Heart left ventricle (tissue), 16 donors: ENCODE measurements around the gene STPG4. TPM values are rescaled to one million over a fixed set of nuclear protein-coding genes. Genes with fewer than 3 reads are reported as not detected.

Experiments
- ATAC-seq, 4 donors: fragments of 200-7000 bp; cut with Tn5 transposase; one replicate each; pipeline ENCODE4 v1.9.1; 2020 to 2022; ENCODE audit warnings: moderate library complexity in 4 of 4, mild to moderate bottlenecking in 3 of 4, moderate number of reproducible peaks in 1 of 4
- DNase-seq, 5 donors: peaks; one replicate each; pipeline ENCODE4 v3.0.0-alpha.2; 2020
- H3K27ac ChIP-seq, 12 donors: fragments of 200-600 bp; sonication (generic) in 4 of 12; one replicate each; pipeline versions ENCODE4 v1.5.0 to v1.8.0; 2016 to 2022; ENCODE audit warnings: mild to moderate bottlenecking in 2 of 12
- H3K27me3 ChIP-seq, 9 donors: fragments of 200-600 bp; sonication (generic) in 2 of 9; one replicate each; pipeline versions ENCODE4 v1.5.1 to v1.8.0; 2016 to 2022; ENCODE audit warnings: mild to moderate bottlenecking in 3 of 9
- H3K36me3 ChIP-seq, 9 donors: fragments of 200-600 bp; sonication (generic) in 2 of 9; one replicate each; pipeline versions ENCODE4 v1.5.0 to v1.8.0; 2018 to 2022; ENCODE audit warnings: mild to moderate bottlenecking in 2 of 9
- H3K4me1 ChIP-seq, 12 donors: fragments of 200-600 bp; sonication (generic) in 4 of 12; one replicate each; pipeline versions ENCODE4 v1.5.0 to v1.8.0; 2016 to 2022; ENCODE audit warnings: mild to moderate bottlenecking in 3 of 12
- H3K4me3 ChIP-seq, 12 donors: fragments of 200-600 bp; sonication (generic) in 4 of 12; one replicate each; pipeline versions ENCODE4 v1.5.0 to v1.8.0; 2017 to 2022; ENCODE audit warnings: mild to moderate bottlenecking in 9 of 12, moderate library complexity in 4 of 12
- H3K9me3 ChIP-seq, 12 donors: fragments of 200-600 bp; sonication (generic) in 4 of 12; one replicate each; pipeline versions ENCODE4 v1.5.0 to v1.8.0; 2016 to 2022; ENCODE audit warnings: mild to moderate bottlenecking in 1 of 12
- POLR2A ChIP-seq, 2 donors: fragments of 450-650 bp; IDR thresholded peaks; one replicate each; pipeline ENCODE4 v1.6.1; 2017; ENCODE audit warnings: antibody characterized with exemption in 2 of 2, mild to moderate bottlenecking in 2 of 2, moderate library complexity in 2 of 2
- WGBS, 4 donors: extraction: QIAGEN DNeasy Blood & Tissue Kit in 2 of 4; methylation state at CpG; one replicate each; pipeline versions ENCODE4 v1.1.5 to v1.1.7; 2013 to 2018; 5-methylcytosine and 5-hydroxymethylcytosine counted together
- intact Hi-C, 10 donors: fragments of 100-400 bp; cut with DNase I; formaldehyde crosslinking; loops; one replicate each; pipeline versions ENCODE4 v1.11.1 to v1.14.2; 2022
- polyA plus RNA-seq, 2 donors: library from polyadenylated mRNA; stranded (reverse); fragments of 200-250 nt; gene quantifications; one replicate each; pipeline ENCODE4 v1.2.3, GENCODE V29; 2013
- total RNA-seq, 9 donors: library from RNA; depleted of rRNA in 2 of 9; stranded (reverse); fragments of >200 nt in 2 of 9; fragmentation: NEBNext Ultra II Directional in 3 of 9; extraction: Animal tissue kit (Norgen Biotek cat#: 25700) in 3 of 9; gene quantifications; one replicate each; pipeline versions ENCODE4 v1.1.0 to v1.2.4, GENCODE V29; 2016 to 2023
- TF ChIP-seq, protein P1 (sequence below), 12 donors: fragments of 200-600 bp; sonication (generic) in 4 of 12; IDR thresholded peaks; one replicate each; pipeline versions ENCODE4 v1.5.0 to v1.8.0; 2018 to 2022; ENCODE audit warnings: antibody characterized with exemption in 12 of 12, mild to moderate bottlenecking in 5 of 12
- donor health status: ischemic (EF 13 %, LVEDD 7.1; RV severe dilation, severe dysfunction).
- donor health status: healthy with polysubstance abuse.
- donor health status: DM: no; HTN: yes; CAD: no.
- donor health status: DM: no; HTN: no; CAD: no.
- donor health status: ischemic (EF 25% LVEDD 6.9; RV normal size, moderate dysfunction).
- donor health status: ischemic (EF 25% LVEDD 5.7; RV mildly dilated, moderate dysfunction).
- donor health status: healthy.
- donor health status: DM: yes; HTN: yes; CAD: no.
- donor health status: ischemic (EF 35%, LVEDD 5.7; RV mildly dilated, moderate dysfunction).
- donor health status: nonischemic (EF 11% LVEDD 7.7; RV severe dilation, severe dysfunction).
- donor health status: DM: yes; HTN: yes; CAD: no.
- donor health status: PGD.
- donor health status: ischemic (EF 29% LVEDD 5.4; RV normal size, mild dysfunction).
- donor health status: nonischemic (EF 23%, LVEDD 6.1; RV moderate dilation, normal function).

Gene STPG4
- total and polyA plus RNA-seq, 11 donors: 0.52 TPM; not detected in 10

- Histone ChIP-seq H3K4me3 (no peak overlapping the region), H3K27ac (no peak overlapping the region), H3K36me3 (peaks cover 0 to 89% (median 66%) of the 10 kb centered on the region in 9 donors), H3K9me3 (no peaks in the 10 kb centered on the region), H3K27me3 (no peaks in the 10 kb centered on the region), H3K4me1 (peaks cover 0 to 16% (median 6%) of the 10 kb centered on the region in 12 donors)
- no peak for ATAC-seq
- TF ChIP-seq, protein P1, sequence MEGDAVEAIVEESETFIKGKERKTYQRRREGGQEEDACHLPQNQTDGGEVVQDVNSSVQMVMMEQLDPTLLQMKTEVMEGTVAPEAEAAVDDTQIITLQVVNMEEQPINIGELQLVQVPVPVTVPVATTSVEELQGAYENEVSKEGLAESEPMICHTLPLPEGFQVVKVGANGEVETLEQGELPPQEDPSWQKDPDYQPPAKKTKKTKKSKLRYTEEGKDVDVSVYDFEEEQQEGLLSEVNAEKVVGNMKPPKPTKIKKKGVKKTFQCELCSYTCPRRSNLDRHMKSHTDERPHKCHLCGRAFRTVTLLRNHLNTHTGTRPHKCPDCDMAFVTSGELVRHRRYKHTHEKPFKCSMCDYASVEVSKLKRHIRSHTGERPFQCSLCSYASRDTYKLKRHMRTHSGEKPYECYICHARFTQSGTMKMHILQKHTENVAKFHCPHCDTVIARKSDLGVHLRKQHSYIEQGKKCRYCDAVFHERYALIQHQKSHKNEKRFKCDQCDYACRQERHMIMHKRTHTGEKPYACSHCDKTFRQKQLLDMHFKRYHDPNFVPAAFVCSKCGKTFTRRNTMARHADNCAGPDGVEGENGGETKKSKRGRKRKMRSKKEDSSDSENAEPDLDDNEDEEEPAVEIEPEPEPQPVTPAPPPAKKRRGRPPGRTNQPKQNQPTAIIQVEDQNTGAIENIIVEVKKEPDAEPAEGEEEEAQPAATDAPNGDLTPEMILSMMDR (IDR thresholded peaks at IDR 0.05): no peak
- no peak for TF ChIP-seq POLR2A (IDR thresholded peaks at IDR 0.05)
- no peak for DNase-seq
- intact Hi-C loops: no loop called here
- 96 to 99% (median 98%) methylated on average over 2 of the region's 2 CpGs for WGBS, 4 donors
Observed at GRCh38 chr2:47158576-47158975, 3.5 kb upstream of the STPG4 start.

DNA sequence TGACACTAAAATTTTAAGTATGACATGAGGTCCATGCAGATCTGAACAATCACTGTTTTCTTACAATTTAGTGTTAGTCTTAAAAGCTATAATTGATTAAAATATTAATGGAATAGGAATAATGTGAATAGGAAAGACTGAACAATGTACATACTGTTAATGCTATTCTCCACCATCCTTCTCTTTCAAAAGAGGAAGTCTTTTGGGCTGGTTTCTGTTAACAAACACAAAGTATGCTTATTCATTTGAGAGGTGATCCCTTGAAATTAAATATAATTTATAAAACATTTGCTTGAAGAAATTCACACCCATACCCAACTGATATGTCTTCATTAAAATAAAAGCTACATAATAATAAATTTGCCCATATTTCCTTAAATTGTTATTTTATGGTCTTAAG, 2.3 kb downstream of the STPG4 start:
- Histone ChIP-seq H3K36me3 (peaks cover 0 to 80% (median 31%) of the 10 kb centered on the region in 9 donors), H3K4me3 (no peak overlapping the region), H3K27me3 (no peaks in the 10 kb centered on the region), H3K9me3 (peaks cover 0 to 5% (median 0%) of the 10 kb centered on the region in 12 donors), H3K4me1 (peaks cover 0 to 7% (median 0%) of the 10 kb centered on the region in 12 donors), H3K27ac (no peak overlapping the region)
- ATAC-seq: no peak
- intact Hi-C loops: no loop called here
- TF ChIP-seq POLR2A (IDR thresholded peaks at IDR 0.05): no peak
- TF ChIP-seq, protein P1 (IDR thresholded peaks at IDR 0.05): no peak
- DNase-seq: no peak

GRCh38 chr2:47150175-47150574, 4.9 kb downstream of the STPG4 start:
- Histone ChIP-seq H3K27ac (no peak overlapping the region), H3K27me3 (no peaks in the 10 kb centered on the region), H3K9me3 (peaks cover 0 to 5% (median 0%) of the 10 kb centered on the region in 12 donors), H3K36me3 (peaks cover 0 to 80% (median 31%) of the 10 kb centered on the region in 9 donors), H3K4me1 (peaks cover 0 to 7% (median 0%) of the 10 kb centered on the region in 12 donors), H3K4me3 (no peak overlapping the region)
- ATAC-seq: no peak
- intact Hi-C loops: no loop called here
- 85 to 94% (median 92%) methylated on average over 3 of the region's 3 CpGs for WGBS, 4 donors
- TF ChIP-seq POLR2A (IDR thresholded peaks at IDR 0.05): no peak
- TF ChIP-seq, protein P1 (IDR thresholded peaks at IDR 0.05): no peak
- DNase-seq: no peak

DNA sequence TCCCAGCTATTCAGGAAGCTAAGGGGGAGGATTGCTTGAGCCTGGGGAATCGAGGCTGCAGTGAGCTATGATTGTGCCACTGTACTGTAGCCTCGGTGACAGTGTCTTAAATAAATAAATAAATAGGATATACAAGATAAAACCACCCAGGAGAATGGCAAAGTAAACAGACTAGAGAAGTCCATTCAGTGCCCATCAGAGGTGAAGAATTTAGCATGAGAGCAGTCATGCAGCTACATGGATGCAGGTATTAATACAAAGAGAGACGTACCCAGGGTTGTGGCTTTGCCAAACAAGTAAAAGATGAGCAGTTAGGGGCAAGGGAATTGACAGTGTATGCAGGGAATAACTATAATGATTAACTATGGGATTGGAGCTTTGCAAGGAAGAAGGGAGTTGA, 8.1 kb downstream of the STPG4 start:
- intact Hi-C loops: no loop called here
- Histone ChIP-seq H3K27me3 (no peaks in the 10 kb centered on the region), H3K27ac (no peak overlapping the region), H3K4me3 (no peak overlapping the region), H3K9me3 (peaks cover 0 to 5% (median 0%) of the 10 kb centered on the region in 12 donors), H3K4me1 (no peaks in the 10 kb centered on the region), H3K36me3 (peaks cover 0 to 59% (median 31%) of the 10 kb centered on the region in 9 donors)
- no peak for DNase-seq
- no peak for TF ChIP-seq POLR2A (IDR thresholded peaks at IDR 0.05)
- TF ChIP-seq, protein P1 (IDR thresholded peaks at IDR 0.05): no peak
- WGBS, 4 donors: 92 to 96% (median 95%) methylated on average over 3 of the region's 3 CpGs
- no peak for ATAC-seq
